Testis (tissue), 2 donors: ENCODE measurements around the gene FHIT.

Source experiments
- CTCF ChIP-seq, 3 experiments: fragments of 450-650 bp in 2 of 3; fragments of 200-600 bp in 1 of 3; sonication (generic) in 1 of 3; IDR thresholded peaks; one replicate each; pipeline ENCODE4 v1.5.1; 2016 to 2019; ENCODE audit warnings: antibody characterized with exemption in 3 of 3, mild to moderate bottlenecking in 2 of 3, moderate library complexity in 1 of 3
- POLR2A ChIP-seq: fragments of 450-650 bp; IDR thresholded peaks from one replicate; pipeline ENCODE4 v1.6.1; 2017; ENCODE audit warnings: antibody characterized with exemption, mild to moderate bottlenecking, moderate library complexity

DNA sequence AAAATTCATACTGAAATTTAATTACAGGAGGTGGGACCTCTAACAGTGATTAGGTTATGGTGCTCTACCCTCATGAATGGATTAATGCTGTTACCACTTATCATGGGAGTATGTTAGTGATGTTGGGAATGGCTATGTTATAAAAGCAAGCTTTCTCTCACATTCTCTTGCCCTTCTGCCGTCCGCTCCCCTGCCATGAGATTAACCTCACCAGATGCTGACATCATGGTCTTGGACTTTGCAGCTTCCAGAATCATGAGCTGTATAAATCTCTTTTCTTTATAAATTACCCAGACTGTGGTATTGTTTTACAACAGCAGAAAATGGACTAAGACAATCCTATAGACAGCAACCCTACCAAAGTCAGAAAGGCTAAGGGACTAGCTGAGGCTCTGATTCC is 884.8 kb downstream of the FHIT start:
- TF ChIP-seq CTCF (IDR thresholded peaks at IDR 0.05) (no peak), POLR2A (no peak)
